PC-9 (cell line): ENCODE data around the gene MAP2K5.

Source experiments
- CTCF ChIP-seq: fragments of 200-600 bp; sonication (generic); conservative IDR thresholded peaks from 2 replicates; pipeline ENCODE4 v1.6.1; 2017; ENCODE audit warnings: mixed run types, antibody characterized with exemption, mild to moderate bottlenecking, moderate library complexity
- EZH2 ChIP-seq: fragments of 200-600 bp; sonication (generic); IDR thresholded peaks from 2 replicates; pipeline ENCODE4 v1.8.0; 2017; ENCODE audit warnings: antibody characterized with exemption, low read depth

- no peak for TF ChIP-seq CTCF
- TF ChIP-seq EZH2 = no peak
These were observed 249.9 kb downstream of the MAP2K5 start for GRCh38 chr15:67792250-67792942.
